Kidney capillary endothelial cell (primary cell): ENCODE results near the gene TMEM167B.

Source experiments
- DNase-seq: peaks from one replicate; pipeline ENCODE4 v3.0.0-alpha.2; 2018; ENCODE audit warnings: low spot score

TMEM167B gene

GRCh38 chr1:109083501-109083900 is 7.1 kb upstream of the TMEM167B start:
- no peak for DNase-seq

GRCh38 chr1:109083923-109084322 is 6.6 kb upstream of the TMEM167B start:
- no peak for DNase-seq

- no peak for DNase-seq
Observed at GRCh38 chr1:109084563-109085517, 5.7 kb upstream of the TMEM167B start.

GRCh38 chr1:109089242-109090015 is 1.1 kb upstream of the TMEM167B start:
- DNase-seq: no peak

- DNase-seq: peak; percentile 48
Observed at GRCh38 chr1:109091078-109091838, 694 bp downstream of the TMEM167B start.

- DNase-seq: peak; percentile 42
Observed at GRCh38 chr1:109091839-109092193, 1.3 kb downstream of the TMEM167B start.

GRCh38 chr1:109094377-109094803 is 3.8 kb downstream of the TMEM167B start:
- DNase-seq: no peak

GRCh38 chr1:109094871-109095270 is 4.3 kb downstream of the TMEM167B start:
- no peak for DNase-seq

GRCh38 chr1:109095631-109096030 is 5.1 kb downstream of the TMEM167B start:
- no peak for DNase-seq

- no peak for DNase-seq
Observed at GRCh38 chr1:109096120-109096519, 5.6 kb downstream of the TMEM167B start.

- peak; percentile 89 for DNase-seq
Observed at GRCh38 chr1:109099938-109100773, 9.6 kb downstream of the TMEM167B start.

- DNase-seq: no peak
Observed at GRCh38 chr1:109104364-109105151, 14.0 kb downstream of the TMEM167B start.

- no peak for DNase-seq
Observed at GRCh38 chr1:109105881-109106280, 15.3 kb downstream of the TMEM167B start.

GRCh38 chr1:109107785-109108184 is 17.2 kb downstream of the TMEM167B start:
- DNase-seq: no peak

GRCh38 chr1:109109906-109110305 is 19.3 kb downstream of the TMEM167B start:
- DNase-seq: no peak

- no peak for DNase-seq
Observed at GRCh38 chr1:109111386-109112055, 21.0 kb downstream of the TMEM167B start.

GRCh38 chr1:109112056-109112651 is 21.6 kb downstream of the TMEM167B start:
- peak; percentile 41 for DNase-seq

GRCh38 chr1:109112652-109113285 is 22.2 kb downstream of the TMEM167B start:
- DNase-seq: peak; percentile 85
